HCEC 1CT (cell line): ENCODE data around the gene TJAP1.

Experiments used
- DNase-seq: peaks from one replicate; pipeline ENCODE4 v3.0.0-alpha.2; 2017

The TJAP1 gene

GRCh38 chr6:43541774-43542471 lies 64.6 kb downstream of the TJAP1 start:
- DNase-seq: no peak

GRCh38 chr6:43544461-43544860 lies 67.1 kb downstream of the TJAP1 start:
- no peak for DNase-seq

- DNase-seq: no peak
These were observed 69.9 kb downstream of the TJAP1 start for GRCh38 chr6:43547222-43547621.
